ENCODE results near the gene FBXO42.
A peak's percentile ranks its signal among the peaks of the same experiment; 100 is the strongest.
"Not testable (repeated sequence)": the region's sequence is repeated elsewhere in the genome, so short reads cannot be mapped to it uniquely, and the experiment has no call there.

The FBXO42 gene

GRCh38 chr1:16241221-16241708 is 111.0 kb downstream of the FBXO42 start:
- no peak for DNase-seq

GRCh38 chr1:16239972-16240491 is 112.2 kb downstream of the FBXO42 start:
- no peak for DNase-seq

- no peak for DNase-seq
Observed at GRCh38 chr1:16237343-16237830, 114.9 kb downstream of the FBXO42 start.

- peak; percentile 97 for DNase-seq
Observed at GRCh38 chr1:16236511-16237342, 115.6 kb downstream of the FBXO42 start, which contains the start of gene CPLANE2. Gene CPLANE2 (minus strand): TSS chr1:16237183. CDS start chr1:16236742, 441 bp downstream.

- DNase-seq = peak; percentile 69
Observed at GRCh38 chr1:16235944-16236510, 116.3 kb downstream of the FBXO42 start.

- DNase-seq = no peak
Observed at GRCh38 chr1:16235347-16235746, 116.9 kb downstream of the FBXO42 start.

- no peak for DNase-seq
Observed at GRCh38 chr1:16233431-16233830, 118.8 kb downstream of the FBXO42 start.

GRCh38 chr1:16232316-16232710 is 120.0 kb downstream of the FBXO42 start:
- DNase-seq = no peak

- no peak for DNase-seq
Observed at GRCh38 chr1:16231331-16232315, 120.7 kb downstream of the FBXO42 start.

GRCh38 chr1:16230744-16231143 is 121.5 kb downstream of the FBXO42 start:
- no peak for DNase-seq

GRCh38 chr1:16229976-16230740 is 122.1 kb downstream of the FBXO42 start:
- DNase-seq = no peak

GRCh38 chr1:16226490-16227179 is 125.6 kb downstream of the FBXO42 start:
- DNase-seq = no peak

GRCh38 chr1:16226129-16226489 is 126.2 kb downstream of the FBXO42 start:
- DNase-seq = no peak

GRCh38 chr1:16224472-16224871 is 127.8 kb downstream of the FBXO42 start:
- no peak for DNase-seq

- DNase-seq = not testable (repeated sequence)
Observed at GRCh38 chr1:16222716-16223115, 129.6 kb downstream of the FBXO42 start.

GRCh38 chr1:16221499-16221898 is 130.8 kb downstream of the FBXO42 start:
- no peak for DNase-seq

- no peak for DNase-seq
Observed at GRCh38 chr1:16219968-16220500, 132.2 kb downstream of the FBXO42 start.

GRCh38 chr1:16218674-16219071 is 133.6 kb downstream of the FBXO42 start:
- no peak for DNase-seq

- no peak for DNase-seq
Observed at GRCh38 chr1:16218014-16218673, 134.1 kb downstream of the FBXO42 start.

GRCh38 chr1:16217061-16217785 is 135.1 kb downstream of the FBXO42 start:
- DNase-seq = peak; percentile 98

Data from activated CD4-positive, alpha-beta T cell treated with anti-CD3 and anti-CD28 coated beads for 48 hours (primary cell).